GM21390 (cell line): Measurements from ENCODE around the gene TMEM203.

Source experiments
- ATAC-seq: cut with Tn5 transposase; IDR thresholded peaks from one replicate; pipeline ENCODE4 v1.9.1; 2021; ENCODE audit not compliant: unreplicated experiment

The TMEM203 gene

DNA sequence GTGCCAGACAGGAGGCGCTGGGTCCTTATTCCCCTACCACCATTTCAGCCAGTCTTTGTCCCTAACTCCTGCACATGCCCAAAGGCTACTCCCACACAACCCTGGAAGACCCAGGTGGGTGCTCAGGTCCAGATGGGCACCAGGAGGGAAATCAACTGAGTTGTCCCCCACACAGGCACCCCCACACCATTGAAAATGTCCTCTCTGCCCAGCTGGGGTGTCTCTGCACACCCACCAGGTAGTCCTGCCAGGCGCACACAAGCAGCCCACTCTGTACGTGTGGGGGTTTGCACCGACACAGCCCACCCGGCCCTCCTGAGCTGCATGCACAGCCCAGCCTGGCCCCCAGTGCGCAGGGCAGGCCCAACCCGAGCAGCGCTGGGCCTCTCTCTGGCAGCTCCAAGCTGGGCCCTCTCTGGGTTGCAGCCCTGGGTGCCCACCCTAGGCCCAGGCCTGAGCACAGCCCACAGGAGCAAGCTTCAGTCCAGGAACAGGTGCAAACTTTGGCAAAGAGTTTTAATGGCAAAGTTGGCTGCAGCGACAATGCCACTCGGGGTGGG lies 14.4 kb upstream of the TMEM203 start:
- no peak for ATAC-seq

DNA sequence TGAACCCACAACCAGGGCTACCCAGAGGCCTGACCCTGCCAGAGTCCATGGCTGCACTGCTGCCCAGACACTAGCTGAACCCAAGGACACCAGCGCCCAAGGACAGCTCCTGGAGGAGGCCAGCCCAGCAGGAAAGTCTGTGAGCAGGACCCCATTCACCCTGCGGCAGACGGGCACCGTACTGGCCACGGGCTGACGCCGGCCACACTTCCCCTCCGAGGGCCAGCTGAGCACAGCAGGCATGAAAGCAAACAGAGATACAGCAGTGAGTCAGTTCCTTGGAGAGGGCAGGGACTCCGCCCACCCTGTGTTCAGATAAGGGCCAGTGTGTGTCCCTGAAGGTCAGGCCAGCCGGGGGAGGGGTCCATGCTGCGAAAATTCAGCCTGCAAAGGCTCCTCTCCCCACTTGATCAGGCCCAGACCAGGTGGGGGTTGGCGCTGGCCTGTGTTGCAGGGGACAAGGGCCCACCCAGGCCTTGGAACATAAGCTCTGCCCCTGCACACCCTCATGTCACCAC lies 13.4 kb upstream of the TMEM203 start:
- no peak for ATAC-seq

DNA sequence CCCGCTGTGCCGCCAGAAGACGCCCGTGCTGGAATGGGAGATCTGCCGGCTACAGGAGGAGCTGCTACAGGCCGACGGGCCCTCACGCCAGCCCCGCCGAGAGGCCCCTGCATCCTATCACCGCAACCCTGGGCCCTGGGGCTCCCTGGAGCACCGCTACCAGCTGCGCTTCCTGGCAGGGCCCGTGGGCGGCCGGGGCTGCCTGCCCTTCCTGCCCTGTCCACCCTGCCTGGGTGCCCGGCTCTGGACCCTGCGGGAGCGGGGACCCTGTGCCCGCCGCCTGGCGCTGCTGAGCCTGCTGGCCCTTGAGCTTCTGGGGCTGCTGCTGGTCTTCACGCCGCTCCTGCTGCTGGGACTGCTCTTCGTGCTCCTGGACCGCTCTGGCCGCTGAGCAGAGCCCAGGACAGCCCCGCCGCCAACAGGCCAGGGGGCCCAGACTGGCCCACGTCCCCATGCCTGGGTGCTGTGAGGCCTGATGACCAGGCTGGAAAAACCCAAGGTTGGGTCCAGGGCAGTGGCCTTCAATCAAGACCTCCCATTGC lies 12.8 kb upstream of the TMEM203 start:
- ATAC-seq, result no peak

DNA sequence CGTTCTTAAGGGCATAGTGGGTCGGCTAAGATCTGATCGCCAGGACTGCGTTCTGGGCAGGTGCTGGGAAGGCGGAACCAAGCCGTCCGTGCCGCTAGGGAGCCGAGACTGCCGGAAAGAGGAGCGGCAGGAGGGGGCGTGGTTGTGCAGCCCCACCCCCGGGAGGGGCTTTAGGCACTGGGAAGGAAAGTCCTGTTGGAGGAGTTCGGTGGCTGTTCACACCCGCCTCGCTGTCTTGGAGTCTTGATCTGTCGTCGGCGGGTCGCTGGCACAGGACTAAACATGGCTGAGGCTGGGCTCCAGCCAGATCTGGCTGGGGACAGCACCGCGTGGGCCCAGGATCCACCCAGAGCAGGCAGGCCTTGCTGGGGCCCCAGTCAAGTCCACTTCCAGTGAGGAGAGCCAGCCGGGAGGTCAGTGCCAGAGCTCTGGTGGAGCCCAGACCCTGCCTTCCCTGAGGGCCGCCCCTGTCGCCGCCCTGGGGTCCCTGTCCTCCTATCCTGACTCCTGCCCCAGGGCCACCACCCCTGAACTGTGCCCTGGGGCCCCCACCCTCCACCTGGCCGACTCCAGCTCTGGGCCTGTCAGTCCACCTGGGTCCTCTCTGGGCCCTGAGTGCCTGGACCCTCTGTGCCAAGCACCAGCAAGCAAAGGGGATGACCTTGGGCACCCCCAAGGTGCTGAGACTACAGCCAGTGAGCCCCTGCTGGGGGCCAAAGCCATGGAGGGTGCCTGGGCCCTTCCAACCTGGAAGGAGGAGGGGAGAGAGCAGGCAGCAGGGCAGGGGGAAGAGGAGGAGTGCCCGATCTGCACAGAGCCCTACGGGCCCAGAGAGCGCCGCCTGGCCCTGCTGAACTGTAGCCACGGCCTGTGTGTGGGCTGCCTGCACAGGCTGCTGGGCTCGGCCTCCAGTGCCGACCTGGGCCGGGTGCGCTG lies 12.1 kb upstream of the TMEM203 start:
- ATAC-seq, result no peak

DNA sequence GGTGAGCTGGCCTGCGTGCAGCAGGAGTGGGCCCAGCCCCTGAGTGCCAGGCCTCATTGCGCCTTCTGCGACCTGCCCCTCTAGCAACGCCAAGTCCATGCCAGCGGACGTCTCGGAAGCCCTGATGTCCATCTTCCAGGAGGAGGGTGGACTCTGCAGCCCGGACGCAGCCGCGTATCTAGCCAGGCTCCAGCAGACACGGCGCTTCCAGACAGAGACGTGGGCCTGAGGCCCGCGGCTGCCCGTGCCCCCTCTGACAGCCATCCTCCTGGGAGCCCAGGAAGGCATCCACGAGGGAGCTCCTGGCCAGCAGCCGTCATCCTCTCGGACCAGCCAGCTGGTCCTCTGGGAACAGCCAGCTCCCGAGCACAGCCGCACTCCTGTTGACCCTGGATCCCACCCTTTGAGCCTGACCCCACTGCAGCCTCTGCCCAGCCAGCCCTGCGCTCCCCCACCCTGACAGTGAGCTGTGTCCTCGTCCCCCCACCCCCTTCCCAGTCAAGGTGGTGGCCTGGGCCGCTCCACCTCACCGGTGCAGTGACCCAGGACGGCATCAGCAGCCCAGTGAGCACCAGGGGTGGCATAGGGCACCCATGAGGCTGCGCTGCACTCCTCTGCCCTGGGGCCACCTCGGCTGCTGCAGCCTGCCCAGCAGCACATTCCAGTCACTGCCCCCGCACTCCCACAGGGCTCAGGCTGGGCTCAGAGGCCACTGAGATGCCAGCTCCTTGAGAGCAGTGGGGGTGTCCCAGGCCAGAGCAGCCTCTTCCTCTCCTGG lies 10.9 kb upstream of the TMEM203 start:
- no peak for ATAC-seq

DNA sequence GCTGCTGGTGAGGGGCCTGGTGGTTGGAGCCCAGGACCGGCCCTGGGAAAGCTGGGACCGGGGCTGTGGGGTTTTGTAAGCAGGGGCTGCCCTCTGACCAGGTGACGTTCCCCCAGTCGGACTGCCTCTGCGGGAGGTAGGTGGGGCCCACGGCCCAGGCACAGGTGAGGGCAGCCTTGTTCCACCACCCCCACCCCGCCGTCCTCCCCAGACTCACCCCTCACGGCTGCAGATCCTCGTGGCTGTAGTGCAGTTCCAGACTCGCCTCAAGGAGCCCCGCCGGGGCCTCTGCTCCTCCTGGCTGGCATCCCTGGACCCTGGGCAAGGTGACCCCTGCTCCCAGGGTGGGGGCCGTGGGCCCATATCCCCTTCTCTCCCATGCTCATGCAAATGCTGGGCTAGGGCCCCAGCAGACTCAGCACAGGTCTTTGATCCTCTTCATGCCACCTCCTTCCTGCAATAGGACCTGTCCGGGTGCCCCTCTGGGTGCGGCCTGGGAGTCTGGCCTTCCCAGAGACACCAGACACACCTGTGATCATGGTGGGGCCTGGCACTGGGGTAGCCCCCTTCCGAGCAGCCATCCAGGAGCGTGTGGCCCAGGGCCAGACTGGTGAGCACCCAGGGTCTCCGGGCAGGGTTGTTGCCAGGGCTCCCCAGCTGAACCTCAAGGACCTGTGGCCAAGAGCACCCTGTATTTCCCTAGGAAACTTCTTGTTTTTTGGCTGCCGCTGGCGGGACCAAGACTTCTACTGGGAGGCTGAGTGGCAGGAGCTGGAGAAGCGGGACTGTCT lies 9.9 kb upstream of the TMEM203 start:
- no peak for ATAC-seq

DNA sequence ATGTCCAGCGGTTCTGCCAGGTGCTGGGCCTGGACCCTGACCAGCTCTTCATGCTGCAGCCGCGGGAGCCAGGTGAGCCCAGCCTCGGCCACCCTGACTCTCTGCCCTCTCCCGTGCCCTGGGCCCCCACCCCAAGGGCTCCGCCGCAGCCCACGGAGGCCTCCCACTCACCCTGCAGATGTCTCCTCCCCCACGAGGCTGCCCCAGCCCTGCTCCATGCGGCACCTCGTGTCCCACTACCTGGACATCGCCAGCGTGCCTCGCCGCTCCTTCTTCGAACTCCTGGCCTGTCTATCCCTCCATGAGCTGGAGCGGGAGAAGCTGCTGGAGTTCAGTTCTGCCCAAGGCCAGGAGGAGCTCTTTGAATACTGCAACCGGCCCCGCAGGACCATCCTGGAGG lies 9.2 kb upstream of the TMEM203 start:
- ATAC-seq, result no peak

DNA sequence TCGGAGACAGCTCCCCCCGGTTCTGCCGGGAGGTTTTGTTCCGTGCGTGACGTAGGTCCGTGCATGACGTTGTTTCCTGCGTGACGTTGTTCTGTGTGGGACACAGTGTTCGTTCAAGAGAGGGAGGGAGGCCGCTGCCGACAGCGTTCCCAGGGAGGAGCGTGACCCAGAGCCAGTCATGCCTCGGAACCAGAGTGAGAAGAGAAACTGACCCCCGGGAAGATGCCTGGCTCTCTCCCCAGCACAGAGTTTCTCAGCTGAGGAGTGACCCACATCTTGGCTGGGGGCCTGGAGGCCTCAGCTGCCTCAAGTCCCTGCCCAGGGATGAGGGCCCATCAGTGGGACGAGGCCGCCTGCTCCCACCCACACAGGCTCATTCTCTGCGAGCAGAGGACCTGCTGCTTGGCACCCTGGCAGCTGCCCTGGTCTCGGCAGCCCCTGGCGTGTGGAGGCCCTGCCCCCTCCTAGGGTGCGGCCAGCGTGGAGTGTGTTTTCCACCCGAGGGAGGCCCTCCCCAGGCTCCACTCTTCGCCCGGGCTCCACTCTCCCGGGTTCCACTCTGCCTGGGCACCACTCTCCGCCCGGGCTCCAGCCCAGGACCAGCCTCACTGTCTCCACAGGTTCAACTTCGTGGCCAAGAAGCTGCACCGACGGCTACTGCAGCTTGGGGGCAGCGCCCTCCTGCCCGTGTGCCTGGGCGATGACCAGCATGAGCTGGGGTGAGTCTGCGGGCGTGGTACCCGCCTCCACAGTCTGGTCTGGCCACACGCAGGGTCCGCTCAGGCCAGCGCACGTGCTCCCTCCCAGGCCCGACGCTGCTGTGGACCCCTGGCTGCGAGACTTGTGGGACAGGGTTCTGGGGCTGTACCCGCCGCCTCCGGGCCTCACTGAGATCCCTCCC lies 8.0 kb upstream of the TMEM203 start:
- ATAC-seq, result no peak

DNA sequence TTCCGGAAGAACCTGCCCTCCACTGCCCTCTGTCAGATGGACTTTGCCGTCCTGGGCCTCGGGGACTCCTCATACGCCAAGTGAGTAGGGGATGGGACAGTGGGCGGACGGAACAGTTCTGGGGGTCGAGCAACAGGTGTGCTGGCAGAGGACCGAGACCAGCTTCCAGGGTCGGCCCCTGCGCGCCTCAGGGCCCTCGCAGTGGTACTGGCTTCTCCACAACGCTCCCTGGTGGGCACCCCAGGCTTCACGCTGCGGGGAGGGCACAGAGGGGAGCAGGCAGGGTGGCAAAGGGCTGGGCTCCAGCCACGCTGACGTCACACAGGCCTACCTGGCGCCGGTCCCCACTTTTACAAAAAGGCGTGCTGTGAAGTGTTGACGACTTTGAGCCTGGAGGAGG lies 7.1 kb upstream of the TMEM203 start:
- ATAC-seq, result no peak

DNA sequence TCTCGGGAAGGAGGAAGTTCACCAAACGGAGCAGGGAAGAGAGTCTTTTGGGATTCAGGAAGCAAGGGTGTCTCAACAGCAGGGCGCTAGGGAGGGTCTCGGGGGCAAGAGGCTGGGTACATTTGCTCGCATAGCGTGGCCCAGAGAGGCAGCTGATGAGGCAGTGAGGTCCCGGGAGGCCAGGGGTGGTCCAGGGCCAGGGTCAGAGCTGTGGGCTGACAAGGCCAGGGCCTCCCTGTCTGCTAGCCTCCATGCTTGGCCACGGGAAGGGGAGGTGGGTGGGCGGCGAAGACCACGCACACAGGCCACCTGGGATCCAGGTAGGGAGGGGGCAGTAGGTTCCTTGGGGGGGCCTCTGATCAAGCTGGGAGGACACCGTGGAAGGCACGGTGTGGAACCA lies 6.1 kb upstream of the TMEM203 start:
- ATAC-seq, result no peak

DNA sequence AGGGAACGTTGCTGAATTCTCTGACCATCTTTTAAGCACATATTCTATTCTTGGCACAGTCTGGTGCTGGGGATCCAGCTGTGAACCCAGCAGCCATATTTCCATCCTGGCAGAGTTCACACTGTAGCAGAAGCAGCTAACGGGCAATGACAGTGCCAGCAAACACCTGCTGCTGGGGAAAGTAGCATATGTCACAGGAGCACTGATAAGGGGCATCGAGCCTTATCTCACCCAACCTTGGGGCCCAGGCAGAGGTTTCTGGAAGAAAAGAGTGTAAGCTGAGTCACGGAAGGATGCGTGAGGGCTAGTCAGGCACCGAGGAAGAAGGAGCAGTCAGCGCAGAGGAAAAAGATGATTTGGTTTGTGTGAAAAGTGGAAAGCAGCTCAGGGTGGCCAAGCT lies 1.2 kb upstream of the TMEM203 start:
- ATAC-seq, result no peak

DNA sequence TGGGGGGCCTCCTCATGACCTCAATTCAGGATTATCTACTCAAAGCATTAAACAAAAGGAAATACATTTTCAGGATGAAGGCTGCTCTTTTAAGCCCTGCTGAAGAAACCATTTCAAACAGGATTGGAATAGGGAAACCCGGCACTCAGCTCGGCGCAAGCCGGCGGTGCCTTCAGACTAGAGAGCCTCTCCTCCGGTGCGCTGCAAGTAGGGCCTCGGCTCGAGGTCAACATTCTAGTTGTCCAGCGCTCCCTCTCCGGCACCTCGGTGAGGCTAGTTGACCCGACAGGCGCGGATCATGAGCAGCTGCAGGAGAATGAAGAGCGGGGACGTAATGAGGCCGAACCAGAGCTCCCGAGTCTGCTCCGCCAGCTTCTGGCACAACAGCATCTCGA lies 720 bp downstream of the TMEM203 start:
- ATAC-seq, result no peak

DNA sequence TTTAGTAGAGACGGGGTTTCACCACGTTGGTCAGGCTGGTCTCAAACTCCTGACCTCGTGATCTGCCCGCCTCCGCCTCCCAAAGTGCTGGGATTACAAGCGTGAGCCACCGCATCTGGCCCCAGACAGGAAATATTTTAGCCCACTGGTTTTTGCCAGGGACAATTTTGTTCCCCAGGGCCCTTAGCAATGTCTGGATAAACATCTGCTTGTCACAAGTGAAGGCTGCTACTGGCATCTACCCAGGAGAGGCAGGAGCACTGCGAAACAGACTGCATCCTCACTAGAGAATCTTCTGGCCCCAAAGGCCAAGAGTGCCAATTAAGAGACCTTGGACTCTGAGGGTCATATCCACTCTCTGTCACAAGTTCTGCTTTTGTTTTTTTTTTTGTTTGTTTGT lies 2.5 kb downstream of the TMEM203 start:
- no peak for ATAC-seq

DNA sequence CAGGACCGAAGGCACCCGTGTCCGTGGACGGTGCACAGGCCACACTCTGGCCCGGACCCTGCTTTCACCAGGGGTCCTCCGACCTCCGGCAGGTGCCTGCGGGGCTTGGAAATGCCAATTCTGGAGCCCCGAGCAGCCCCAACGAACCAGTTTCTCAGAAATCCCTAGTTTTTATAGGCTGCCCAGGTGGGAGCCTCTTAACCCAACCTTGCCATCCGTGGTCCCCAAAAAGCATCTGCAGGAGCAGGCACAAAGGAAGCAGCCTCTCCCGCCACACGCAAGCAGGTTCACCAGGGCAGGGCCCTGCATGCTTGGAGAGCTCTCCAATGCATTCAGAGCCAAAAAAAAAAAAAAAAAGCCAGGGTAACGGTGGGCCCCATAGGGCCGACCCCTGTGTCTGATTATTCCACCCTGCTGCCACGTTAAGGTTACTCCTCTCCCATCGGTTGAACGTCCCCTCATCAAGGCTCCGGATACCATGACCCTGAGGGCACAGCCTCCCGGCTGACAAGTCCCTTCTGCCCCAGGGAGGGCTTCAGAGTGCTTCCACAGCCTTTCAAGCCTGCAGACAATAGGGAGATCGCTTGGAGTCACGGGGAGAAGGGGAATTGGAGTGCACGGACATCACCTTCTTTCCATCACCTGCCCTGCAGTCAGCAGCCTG lies 4.1 kb downstream of the TMEM203 start:
- ATAC-seq, result no peak

DNA sequence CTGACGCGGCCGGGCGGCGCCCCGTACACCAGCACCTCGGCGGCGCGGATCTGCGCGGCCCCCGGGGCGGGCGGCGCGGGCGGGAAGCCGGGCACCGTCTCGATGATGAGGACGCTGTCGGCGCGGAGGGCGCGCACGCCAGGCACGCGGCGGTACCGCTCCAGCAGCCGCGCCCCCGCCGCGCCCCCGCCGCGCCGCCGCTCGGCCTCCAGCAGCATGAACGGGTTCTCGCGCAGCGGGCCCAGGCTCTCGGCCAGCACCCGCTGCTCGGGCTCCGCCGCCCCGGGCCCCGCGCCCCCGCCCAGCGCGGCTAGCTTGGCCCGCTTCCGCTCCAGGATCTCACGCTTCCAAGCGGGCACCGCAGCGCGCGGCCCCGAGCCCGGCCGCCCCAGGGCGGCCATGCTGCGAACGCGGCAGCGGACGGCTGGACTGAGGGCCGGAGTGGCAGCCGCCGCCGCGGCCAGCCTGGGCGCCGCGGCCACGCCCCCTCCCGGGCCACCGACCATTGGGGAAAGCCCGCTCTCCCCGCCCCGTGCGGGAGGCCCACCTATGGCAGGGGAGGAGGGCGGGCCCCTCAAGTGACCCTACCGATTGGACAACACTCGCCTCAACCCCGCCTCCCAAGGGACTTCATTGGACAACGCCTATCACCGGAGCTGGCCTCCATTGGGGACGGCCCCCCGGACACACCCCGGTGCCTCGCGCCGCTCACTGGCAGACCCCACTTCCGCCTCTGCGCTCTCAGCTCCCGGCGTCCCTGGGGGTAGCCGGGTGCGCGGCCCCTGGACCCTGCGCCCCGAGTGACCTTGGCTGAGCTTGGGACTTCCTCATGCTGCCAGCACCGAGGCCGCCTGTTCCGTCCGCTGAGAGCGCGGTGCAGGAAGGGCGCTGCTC lies 4.9 kb downstream of the TMEM203 start, which contains the start of gene TPRN:
TSS of gene TPRN (minus strand) at position 431 of the 894 bp plus-strand sequence. CDS start at position 401, 30 bp downstream.
- peak; percentile 78 for ATAC-seq

DNA sequence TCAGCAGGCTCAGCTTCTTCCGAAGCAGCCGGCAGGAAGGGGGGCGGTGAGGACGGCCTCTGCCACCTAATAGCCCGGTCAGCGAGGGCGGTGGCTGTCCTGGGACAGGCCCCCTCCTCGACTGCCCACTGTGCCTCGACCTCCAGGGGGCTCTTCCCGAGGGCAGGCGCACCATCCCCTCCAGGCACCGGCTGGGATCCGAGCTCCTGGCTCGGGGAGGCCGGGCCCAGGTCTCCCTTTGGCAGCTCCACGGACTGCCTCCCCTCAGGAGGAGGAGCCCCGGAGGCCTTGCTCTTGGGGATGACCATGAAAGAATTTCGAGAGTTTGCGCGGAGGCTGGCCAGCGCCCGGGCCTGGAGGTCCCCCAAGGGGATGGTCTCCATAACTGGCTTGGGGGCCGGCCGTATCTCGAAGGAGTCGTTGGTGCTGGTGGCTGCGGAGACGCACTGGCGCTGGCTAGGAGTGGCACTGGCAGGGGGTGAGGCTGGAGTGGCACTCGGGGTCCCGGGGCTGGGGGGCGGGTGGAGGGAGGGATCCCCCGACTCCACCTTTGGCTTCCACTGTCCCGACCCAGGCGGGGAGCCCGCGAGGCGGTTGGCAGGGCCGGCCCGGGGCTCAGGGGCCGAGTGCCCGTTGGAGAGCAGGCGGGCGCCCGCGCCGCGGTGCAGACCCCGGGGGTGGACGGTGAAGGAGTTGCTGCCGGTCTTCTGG lies 5.9 kb downstream of the TMEM203 start:
- ATAC-seq, result no peak

DNA sequence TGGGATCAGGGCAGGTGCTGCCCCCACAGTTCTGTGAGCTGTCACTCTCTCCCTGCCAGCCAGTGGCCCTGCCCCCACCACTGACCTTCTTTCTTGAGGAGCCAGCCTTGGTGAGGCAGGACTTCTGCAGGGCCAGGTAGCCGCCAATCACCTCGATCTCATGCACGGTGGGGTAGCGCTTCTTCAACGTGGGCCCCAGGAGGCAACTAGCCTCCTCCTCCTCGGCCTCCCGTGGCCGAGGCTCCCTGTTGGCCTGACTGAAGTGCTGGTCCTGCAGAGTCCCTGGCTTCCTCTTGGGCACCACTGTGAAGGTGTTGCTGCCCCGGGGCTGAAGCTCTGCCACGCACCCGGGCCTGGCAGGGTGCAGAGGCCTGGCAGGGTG lies 6.6 kb downstream of the TMEM203 start:
- ATAC-seq, result no peak
